CD4-positive, alpha-beta memory T cell (primary cell): ENCODE results near the gene SMARCB1. TPM values are rescaled to one million over a fixed set of nuclear protein-coding genes. Genes with fewer than 3 reads are reported as not detected.

Source experiments
- CTCF ChIA-PET: fragments of 350-600 bp; sonication (Branson Sonifier 250); formaldehyde crosslinking; loops from one replicate; lab custom pipeline; 2021; ENCODE audit warnings: inconsistent platforms; ENCODE audit not compliant: partially characterized antibody; lab: Charles Lee
- POLR2A ChIA-PET: fragments of 350-600 bp; sonication (Branson Sonifier 250); formaldehyde crosslinking; loops from one replicate; lab custom pipeline; 2021; ENCODE audit not compliant: partially characterized antibody; lab: Charles Lee
- DNase-seq, 5 donors: peaks; one replicate each; pipeline versions ENCODE4 v3.0.0 to v3.0.0-alpha.2; 2020 to 2022; ENCODE audit warnings: mixed read lengths in 1 of 5
- H3K27ac ChIP-seq: one replicate; pipeline ENCODE4 v1.7.0; 2013; ENCODE audit warnings: low read depth, low read length
- H3K27me3 ChIP-seq: 2 replicates; pipeline ENCODE4 v1.7.0; 2013; ENCODE audit warnings: mild to moderate bottlenecking, low read length, moderate library complexity; ENCODE audit not compliant: insufficient read depth
- H3K36me3 ChIP-seq: 2 replicates; pipeline ENCODE4 v1.7.0; 2013; ENCODE audit warnings: mild to moderate bottlenecking, low read length, moderate library complexity; ENCODE audit not compliant: insufficient read depth
- H3K4me1 ChIP-seq: 2 replicates; pipeline ENCODE4 v1.7.0; 2013; ENCODE audit warnings: mild to moderate bottlenecking, low read length, moderate library complexity; ENCODE audit not compliant: insufficient read depth
- H3K4me3 ChIP-seq, 2 donors: one replicate each; pipeline ENCODE4 v1.7.0; 2013; ENCODE audit warnings: low read length in 2 of 2, mild to moderate bottlenecking in 1 of 2
- H3K9me3 ChIP-seq, 2 donors: one replicate each; pipeline ENCODE4 v1.7.0; 2013; ENCODE audit warnings: low read length in 2 of 2, control low read depth in 1 of 2; ENCODE audit not compliant: control insufficient read depth in 1 of 2
- H3K27ac Mint-ChIP-seq, 7 donors: one replicate each; pipeline ENCODE4 v1.8.0; 2020 to 2021; ENCODE audit warnings: mixed read lengths in 7 of 7, mild to moderate bottlenecking in 6 of 7, inconsistent platforms in 3 of 7, moderate library complexity in 3 of 7
- H3K27me3 Mint-ChIP-seq, 2 donors: one replicate each; pipeline ENCODE4 v1.8.0; 2020 to 2021; ENCODE audit warnings: mixed read lengths in 2 of 2
- H3K36me3 Mint-ChIP-seq, 2 donors: one replicate each; pipeline ENCODE4 v1.8.0; 2020 to 2021; ENCODE audit warnings: mixed read lengths in 2 of 2, inconsistent platforms in 1 of 2, mild to moderate bottlenecking in 1 of 2
- H3K4me1 Mint-ChIP-seq, 4 donors: one replicate each; pipeline ENCODE4 v1.8.0; 2020 to 2021; ENCODE audit warnings: mixed read lengths in 4 of 4, mild to moderate bottlenecking in 1 of 4
- H3K4me3 Mint-ChIP-seq, 8 donors: one replicate each; pipeline ENCODE4 v1.8.0; 2020 to 2021; ENCODE audit warnings: mixed read lengths in 8 of 8, mild to moderate bottlenecking in 7 of 8, moderate library complexity in 6 of 8, inconsistent platforms in 3 of 8
- H3K9me3 Mint-ChIP-seq, 8 donors: one replicate each; pipeline ENCODE4 v1.8.0; 2020 to 2021; ENCODE audit warnings: mixed read lengths in 8 of 8, mild to moderate bottlenecking in 5 of 8, inconsistent platforms in 3 of 8, moderate library complexity in 1 of 8
- intact Hi-C: fragments of 100-400 bp; cut with micrococcal nuclease; formaldehyde crosslinking; loops from one replicate; pipeline ENCODE4 v1.15.1; 2023
- polyA plus RNA-seq, 2 donors: library from polyadenylated mRNA; unstranded; fragments of 300-500 nt; fragmentation: Illumina TruSeq; gene quantifications; one replicate each; pipeline ENCODE4 v1.2.3, GENCODE V29; 2021
- total RNA-seq, 2 experiments: library from RNA; stranded (reverse); gene quantifications; one replicate each; pipeline ENCODE4 v1.2.3, GENCODE V29; 2021

Gene SMARCB1
- total and polyA plus RNA-seq, 4 experiments from 2014 or later, result 36.6 to 46.0 (median 41.7) TPM

DNA sequence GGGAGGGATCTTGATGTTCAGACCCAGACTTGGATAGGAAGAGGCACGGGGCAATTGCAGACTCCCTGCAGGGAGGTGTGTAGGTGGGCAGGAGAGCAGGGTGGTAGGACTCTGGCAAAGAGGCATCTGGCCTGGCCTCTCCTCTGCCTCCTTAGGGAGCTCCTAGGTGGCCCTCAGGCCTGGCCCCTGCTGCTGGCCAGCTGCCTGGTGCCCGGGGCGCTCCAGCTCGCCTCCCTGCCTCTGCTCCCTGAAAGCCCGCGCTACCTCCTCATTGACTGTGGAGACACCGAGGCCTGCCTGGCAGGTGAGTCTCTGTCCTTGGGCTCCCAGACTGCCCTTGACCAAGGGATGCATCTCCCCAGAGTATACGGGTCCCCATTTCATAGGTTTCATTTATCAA is 90.8 kb downstream of the SMARCB1 start:
- H3K27ac ChIP-seq, result no peak overlapping the region
- ChIA-PET CTCF (no interaction called here), POLR2A (interaction anchor here (1.1 kb wide), 1 partner anchor 20 kb away, joined by 3 read pairs; the partner anchor contains the start of gene SLC2A11)
- Mint-ChIP-seq H3K27ac (no peak overlapping the region), H3K36me3 (peaks cover 25 to 32% of the 10 kb centered on the region in 2 donors), H3K4me1 (no peaks in the 10 kb centered on the region), H3K4me3 (no peak overlapping the region), H3K27me3 (no peaks in the 10 kb centered on the region), H3K9me3 (no peaks in the 10 kb centered on the region)
- intact Hi-C loops, result no loop called here
- no peaks in the 10 kb centered on the region for H3K27me3 ChIP-seq
- no peak overlapping the region for H3K4me3 ChIP-seq
- no peaks in the 10 kb centered on the region for H3K9me3 ChIP-seq
- no peak for DNase-seq
- H3K36me3 ChIP-seq, result peaks cover 3% of the 10 kb centered on the region
- no peaks in the 10 kb centered on the region for H3K4me1 ChIP-seq

DNA sequence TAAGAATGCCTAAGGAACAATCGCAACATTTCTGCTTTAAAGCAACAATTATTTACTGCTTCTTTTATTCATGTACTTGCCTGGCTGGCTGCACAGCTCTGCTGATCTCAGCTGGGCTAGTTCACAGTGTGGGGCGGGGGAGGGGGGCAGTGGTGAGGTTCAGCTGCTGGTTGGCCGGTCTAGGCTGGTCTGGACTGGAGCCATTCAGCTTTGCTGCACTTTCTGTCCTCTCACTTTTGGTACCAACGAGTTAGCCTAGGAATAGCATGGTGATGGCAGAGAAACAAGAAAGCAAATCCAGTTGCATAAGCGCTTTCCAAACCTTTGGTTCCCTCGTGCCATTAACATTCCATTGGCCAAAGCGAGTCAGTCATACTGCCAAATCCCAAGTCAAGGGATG is 91.5 kb downstream of the SMARCB1 start:
- Histone ChIP-seq H3K4me3 (no peak overlapping the region), H3K4me1 (no peaks in the 10 kb centered on the region), H3K9me3 (no peaks in the 10 kb centered on the region), H3K27ac (no peak overlapping the region), H3K36me3 (peaks cover 3% of the 10 kb centered on the region), H3K27me3 (no peaks in the 10 kb centered on the region)
- Mint-ChIP-seq H3K27ac (no peak overlapping the region), H3K27me3 (no peaks in the 10 kb centered on the region), H3K4me1 (no peaks in the 10 kb centered on the region), H3K4me3 (no peak overlapping the region), H3K9me3 (no peaks in the 10 kb centered on the region), H3K36me3 (peaks cover 25 to 32% of the 10 kb centered on the region in 2 donors)
- intact Hi-C loops, result no loop called here
- CTCF ChIA-PET, result no interaction called here
- no peak for DNase-seq
- POLR2A ChIA-PET, result interaction anchor here (1.1 kb wide), 1 partner anchor 21 kb away, joined by 3 read pairs; the partner anchor contains the start of gene SLC2A11

DNA sequence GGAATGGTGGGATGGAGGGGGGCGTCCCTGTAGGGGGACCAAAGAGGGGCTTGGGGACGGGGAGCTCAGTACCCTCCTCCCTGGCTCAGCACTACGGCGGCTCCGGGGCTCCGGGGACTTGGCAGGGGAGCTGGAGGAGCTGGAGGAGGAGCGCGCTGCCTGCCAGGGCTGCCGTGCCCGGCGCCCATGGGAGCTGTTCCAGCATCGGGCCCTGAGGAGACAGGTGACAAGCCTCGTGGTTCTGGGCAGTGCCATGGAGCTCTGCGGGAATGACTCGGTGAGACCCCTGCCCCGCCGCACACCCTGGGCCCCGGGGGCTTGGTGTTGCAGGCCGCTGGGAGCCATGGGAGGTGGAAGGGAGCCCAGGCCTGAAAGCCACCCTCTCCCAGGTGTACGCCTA is 95.6 kb downstream of the SMARCB1 start:
- Mint-ChIP-seq H3K27ac (no peak overlapping the region), H3K36me3 (peaks cover 14 to 17% of the 10 kb centered on the region in 2 donors), H3K4me1 (no peaks in the 10 kb centered on the region), H3K4me3 (no peak overlapping the region), H3K9me3 (no peaks in the 10 kb centered on the region), H3K27me3 (no peaks in the 10 kb centered on the region)
- peaks cover 3% of the 10 kb centered on the region for H3K36me3 ChIP-seq
- no peak overlapping the region for H3K4me3 ChIP-seq
- H3K27ac ChIP-seq, result no peak overlapping the region
- no peak for DNase-seq
- ChIA-PET CTCF (interaction anchor here (1.3 kb wide), 1 partner anchor 11 kb away, joined by 3 read pairs; no protein-coding TSS in a partner anchor), POLR2A (interaction anchor here (1.1 kb wide), 1 partner anchor 12 kb away, joined by 3 read pairs; the partner anchor contains the start of gene MIF)
- no peaks in the 10 kb centered on the region for H3K27me3 ChIP-seq
- intact Hi-C loops, result no loop called here
- H3K4me1 ChIP-seq, result no peaks in the 10 kb centered on the region
- H3K9me3 ChIP-seq, result no peaks in the 10 kb centered on the region

DNA sequence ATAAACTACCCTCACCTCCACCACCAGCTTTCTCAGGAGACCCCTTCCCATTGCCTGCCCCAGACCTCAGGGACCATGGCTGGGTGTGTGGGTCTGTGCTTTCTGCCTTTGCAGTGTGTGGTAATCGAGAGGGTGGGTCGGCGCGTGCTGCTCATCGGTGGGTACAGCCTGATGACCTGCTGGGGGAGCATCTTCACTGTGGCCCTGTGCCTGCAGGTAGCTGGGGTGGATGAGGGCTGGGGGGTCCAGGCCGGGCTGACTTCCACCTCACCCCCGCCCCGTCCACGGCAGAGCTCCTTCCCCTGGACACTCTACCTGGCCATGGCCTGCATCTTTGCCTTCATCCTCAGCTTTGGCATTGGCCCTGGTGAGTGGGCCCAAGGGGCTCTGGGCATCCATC is 96.9 kb downstream of the SMARCB1 start:
- Histone ChIP-seq H3K27me3 (no peaks in the 10 kb centered on the region), H3K4me1 (no peaks in the 10 kb centered on the region), H3K27ac (no peak overlapping the region), H3K36me3 (no peaks in the 10 kb centered on the region), H3K4me3 (no peak overlapping the region), H3K9me3 (no peaks in the 10 kb centered on the region)
- Mint-ChIP-seq H3K4me3 (no peak overlapping the region), H3K9me3 (no peaks in the 10 kb centered on the region), H3K27me3 (no peaks in the 10 kb centered on the region), H3K4me1 (no peaks in the 10 kb centered on the region), H3K36me3 (peaks cover 6 to 10% of the 10 kb centered on the region in 2 donors), H3K27ac (no peak overlapping the region)
- ChIA-PET POLR2A (interaction anchor here (1.5 kb wide), 1 partner anchor 11 kb away, joined by 4 read pairs; the partner anchor contains the start of gene MIF), CTCF (interaction anchor here (1.2 kb wide), 1 partner anchor 11 kb away, joined by 3 read pairs; the partner anchor contains the start of gene MIF)
- intact Hi-C loops, result no loop called here
- DNase-seq, result no peak

DNA sequence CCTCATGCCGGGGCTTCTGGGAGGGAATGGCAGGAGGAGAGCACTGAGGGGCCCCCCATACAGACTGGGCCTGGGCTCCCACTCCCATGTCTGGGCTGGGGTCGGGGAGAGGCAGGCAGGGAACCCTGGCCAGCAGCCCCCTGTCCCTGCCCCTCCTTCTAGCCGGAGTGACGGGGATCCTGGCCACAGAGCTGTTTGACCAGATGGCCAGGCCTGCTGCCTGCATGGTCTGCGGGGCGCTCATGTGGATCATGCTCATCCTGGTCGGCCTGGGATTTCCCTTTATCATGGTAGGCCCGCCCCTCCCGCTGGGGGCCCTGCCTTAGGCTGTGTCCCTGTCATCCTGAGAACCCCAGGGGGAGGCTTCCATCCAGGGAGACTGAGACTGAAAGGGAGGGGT is 97.4 kb downstream of the SMARCB1 start:
- H3K4me3 ChIP-seq, result no peak overlapping the region
- no peak overlapping the region for H3K27ac ChIP-seq
- CTCF ChIA-PET, result no interaction called here
- no peaks in the 10 kb centered on the region for H3K4me1 Mint-ChIP-seq
- no peaks in the 10 kb centered on the region for H3K9me3 ChIP-seq
- no peaks in the 10 kb centered on the region for H3K27me3 Mint-ChIP-seq
- no peaks in the 10 kb centered on the region for H3K36me3 ChIP-seq
- no peak overlapping the region for H3K27ac Mint-ChIP-seq
- intact Hi-C loops, result no loop called here
- DNase-seq, result no peak
- no peaks in the 10 kb centered on the region for H3K9me3 Mint-ChIP-seq
- no peaks in the 10 kb centered on the region for H3K27me3 ChIP-seq
- POLR2A ChIA-PET, result interaction anchor here (1.5 kb wide), 1 partner anchor 10 kb away, joined by 4 read pairs; the partner anchor contains the start of gene MIF
- H3K4me3 Mint-ChIP-seq, result no peak overlapping the region
- peaks cover 4 to 8% of the 10 kb centered on the region in 2 donors for H3K36me3 Mint-ChIP-seq
- no peaks in the 10 kb centered on the region for H3K4me1 ChIP-seq

Other genes with a start within 250 kb of the SMARCB1 start
- gene IGLL1, start 206.7 kb upstream of the SMARCB1 start, total RNA-seq, result not detected
- not detected for gene IGLL1, start 206.7 kb upstream of the SMARCB1 start, polyA plus RNA-seq
- 1 to 10 TPM; 4.2 to 4.5 TPM for gene DRICH1, start 154.6 kb upstream of the SMARCB1 start, total RNA-seq
- not detected for gene DRICH1, start 154.6 kb upstream of the SMARCB1 start, polyA plus RNA-seq
- gene RGL4, start 96.0 kb upstream of the SMARCB1 start, total RNA-seq, result 1 to 10 TPM; 7.2 to 9.8 TPM
- 10 to 100 TPM; 58.3 to 64.9 TPM for gene RGL4, start 96.0 kb upstream of the SMARCB1 start, polyA plus RNA-seq
- 1 to 10 TPM; 6.4 to 7.4 TPM for gene ZNF70, start 35.9 kb upstream of the SMARCB1 start, total RNA-seq
- under 1 TPM in 1 of 2 donors, not detected in 1; 0.37 TPM for gene ZNF70, start 35.9 kb upstream of the SMARCB1 start, polyA plus RNA-seq
- gene VPREB3, start 32.5 kb upstream of the SMARCB1 start, total RNA-seq, result not detected
- gene VPREB3, start 32.5 kb upstream of the SMARCB1 start, polyA plus RNA-seq, result 1 to 10 TPM; 1.2 to 5.5 TPM
- gene C22orf15, start 24.0 kb upstream of the SMARCB1 start, total RNA-seq, result 1 to 10 TPM; 1.5 to 1.9 TPM
- 1 to 10 TPM in 1 of 2 donors, under 1 TPM in 1; 0.34 to 1.2 TPM for gene C22orf15, start 24.0 kb upstream of the SMARCB1 start, polyA plus RNA-seq
- gene CHCHD10, start 19.0 kb upstream of the SMARCB1 start, total RNA-seq, result 10 to 100 TPM; 44.7 to 45.9 TPM
- 10 to 100 TPM; 16.3 to 33.1 TPM for gene CHCHD10, start 19.0 kb upstream of the SMARCB1 start, polyA plus RNA-seq
- gene MMP11, start 14.1 kb upstream of the SMARCB1 start, total RNA-seq, result 1 to 10 TPM in 1 of 2 experiments, under 1 TPM in 1; 0.79 to 1.6 TPM
- 1 to 10 TPM; 1.0 to 1.1 TPM for gene MMP11, start 14.1 kb upstream of the SMARCB1 start, polyA plus RNA-seq
- gene DERL3, start 52.0 kb downstream of the SMARCB1 start, total RNA-seq, result 1 to 10 TPM; 1.9 to 2.9 TPM
- 1 to 10 TPM in 1 of 2 donors, under 1 TPM in 1; 0.25 to 1.5 TPM for gene DERL3, start 52.0 kb downstream of the SMARCB1 start, polyA plus RNA-seq
- gene SLC2A11, start 70.9 kb downstream of the SMARCB1 start, total RNA-seq, result 10 to 100 TPM; 24.5 to 27.2 TPM
- 1 to 10 TPM; 3.9 to 5.0 TPM for gene SLC2A11, start 70.9 kb downstream of the SMARCB1 start, polyA plus RNA-seq
- gene MIF, start 107.4 kb downstream of the SMARCB1 start, total RNA-seq, result 100 to 1,000 TPM; 208 to 217 TPM
- 1,000 to 10,000 TPM; 1,156 to 1,346 TPM for gene MIF, start 107.4 kb downstream of the SMARCB1 start, polyA plus RNA-seq
- gene GSTT2B, start 174.2 kb downstream of the SMARCB1 start, total RNA-seq, result not detected
- gene GSTT2B, start 174.2 kb downstream of the SMARCB1 start, polyA plus RNA-seq, result not detected
- gene DDTL, start 179.9 kb downstream of the SMARCB1 start, total RNA-seq, result 1 to 10 TPM; 5.3 to 6.1 TPM
- gene DDTL, start 179.9 kb downstream of the SMARCB1 start, polyA plus RNA-seq, result 1 to 10 TPM in 1 of 2 donors, under 1 TPM in 1; 0.32 to 1.9 TPM
- 10 to 100 TPM; 93.5 to 97.2 TPM for gene DDT, start 187.5 kb downstream of the SMARCB1 start, total RNA-seq
- 100 to 1,000 TPM; 103 to 133 TPM for gene DDT, start 187.5 kb downstream of the SMARCB1 start, polyA plus RNA-seq
- gene GSTT2, start 193.2 kb downstream of the SMARCB1 start, total RNA-seq, result not detected
- not detected for gene GSTT2, start 193.2 kb downstream of the SMARCB1 start, polyA plus RNA-seq
- not detected for gene GSTT4, start 218.5 kb downstream of the SMARCB1 start, total RNA-seq
- not detected for gene GSTT4, start 218.5 kb downstream of the SMARCB1 start, polyA plus RNA-seq
- 100 to 1,000 TPM; 114 to 117 TPM for gene CABIN1, start 224.3 kb downstream of the SMARCB1 start, total RNA-seq
- 10 to 100 TPM in 1 of 2 donors, 1 to 10 TPM in 1; 2.2 to 14.8 TPM for gene CABIN1, start 224.3 kb downstream of the SMARCB1 start, polyA plus RNA-seq